Measurements from ENCODE around the gene RAB11FIP3. TPM values are rescaled to one million over a fixed set of nuclear protein-coding genes. Genes with fewer than 3 reads are reported as not detected.
"Not testable (repeated sequence)": the region's sequence is repeated elsewhere in the genome, so short reads cannot be mapped to it uniquely, and the experiment has no call there.

The RAB11FIP3 gene
- 43.4 and 52.1 TPM in 2 replicates for total RNA-seq (ENCODE audit: low replicate concordance)
- long read RNA-seq, partial matches to known transcripts, result 1 of 3 reads
- long read RNA-seq, other reads (novel, unspliced or antisense), result 2 of 3 reads

GRCh38 chr16:425082-425718 is at the start of gene RAB11FIP3:
TSS of gene RAB11FIP3 (plus strand) at chr16:425649. CDS start at chr16:426007, 358 bp downstream.
- peak; percentile 86 for DNase-seq (ENCODE audit: extremely low spot score, unreplicated experiment)

GRCh38 chr16:375927-376816 is 49.3 kb upstream of the RAB11FIP3 start:
- no peaks in the 10 kb centered on the region for H3K27me3 Mint-ChIP-seq
- no peaks in the 10 kb centered on the region for H3K4me1 Mint-ChIP-seq (ENCODE audit: unreplicated experiment)
- no peak for TF ChIP-seq CTCF (conservative IDR thresholded peaks at IDR 0.05)
- no peak overlapping the region for H3K27ac Mint-ChIP-seq
- DNase-seq (ENCODE audit: extremely low spot score, unreplicated experiment), result no peak
- H3K4me3 Mint-ChIP-seq, result no peak overlapping the region
- no peaks in the 10 kb centered on the region for H3K36me3 Mint-ChIP-seq
- H3K9me3 Mint-ChIP-seq, result no peaks in the 10 kb centered on the region

More at GRCh38 chr16:425082-425718, at the start of gene RAB11FIP3:
- H3K27me3 Mint-ChIP-seq, result peaks cover 19% of the 10 kb centered on the region
- H3K4me1 Mint-ChIP-seq (ENCODE audit: unreplicated experiment), result peaks cover 25% of the 10 kb centered on the region
- peak within 1 kb of the TSS; percentile 87 for H3K27ac Mint-ChIP-seq
- H3K36me3 Mint-ChIP-seq, result peaks cover 5% of the 10 kb centered on the region
- H3K9me3 Mint-ChIP-seq, result no peaks in the 10 kb centered on the region
- TF ChIP-seq CTCF (conservative IDR thresholded peaks at IDR 0.05), result peak; percentile 46
- H3K4me3 Mint-ChIP-seq, result peak within 1 kb of the TSS; percentile 88

- Mint-ChIP-seq H3K4me3 (no peak overlapping the region), H3K4me1 (ENCODE audit: unreplicated experiment) (no peaks in the 10 kb centered on the region), H3K9me3 (no peaks in the 10 kb centered on the region), H3K36me3 (no peaks in the 10 kb centered on the region), H3K27ac (no peak overlapping the region), H3K27me3 (no peaks in the 10 kb centered on the region)
- no peak for TF ChIP-seq CTCF (conservative IDR thresholded peaks at IDR 0.05)
- DNase-seq (ENCODE audit: extremely low spot score, unreplicated experiment), result no peak
Observed at GRCh38 chr16:376817-377418, 48.5 kb upstream of the RAB11FIP3 start.

GRCh38 chr16:377419-377951 is 48.0 kb upstream of the RAB11FIP3 start:
- no peaks in the 10 kb centered on the region for H3K9me3 Mint-ChIP-seq
- no peaks in the 10 kb centered on the region for H3K4me1 Mint-ChIP-seq (ENCODE audit: unreplicated experiment)
- no peak for DNase-seq (ENCODE audit: extremely low spot score, unreplicated experiment)
- H3K27me3 Mint-ChIP-seq, result no peaks in the 10 kb centered on the region
- no peaks in the 10 kb centered on the region for H3K36me3 Mint-ChIP-seq
- TF ChIP-seq CTCF (conservative IDR thresholded peaks at IDR 0.05), result no peak
- H3K27ac Mint-ChIP-seq, result no peak overlapping the region
- H3K4me3 Mint-ChIP-seq, result no peak overlapping the region

GRCh38 chr16:378113-378820 is 47.2 kb upstream of the RAB11FIP3 start:
- not testable (repeated sequence) for H3K4me3 Mint-ChIP-seq; H3K9me3 Mint-ChIP-seq; H3K27ac Mint-ChIP-seq; DNase-seq (ENCODE audit: extremely low spot score, unreplicated experiment); H3K36me3 Mint-ChIP-seq; H3K4me1 Mint-ChIP-seq (ENCODE audit: unreplicated experiment); H3K27me3 Mint-ChIP-seq

All from type B pancreatic cell (in vitro differentiated cells).